Dedifferentiated amniotic fluid mesenchymal stem cell (primary cell): ENCODE data around the gene PLA2G4D.

Experiments used
- DNase-seq: peaks from one replicate; pipeline ENCODE4 v3.0.0-alpha.2; 2016; ENCODE audit errors: extremely low spot score

Gene PLA2G4D

DNA sequence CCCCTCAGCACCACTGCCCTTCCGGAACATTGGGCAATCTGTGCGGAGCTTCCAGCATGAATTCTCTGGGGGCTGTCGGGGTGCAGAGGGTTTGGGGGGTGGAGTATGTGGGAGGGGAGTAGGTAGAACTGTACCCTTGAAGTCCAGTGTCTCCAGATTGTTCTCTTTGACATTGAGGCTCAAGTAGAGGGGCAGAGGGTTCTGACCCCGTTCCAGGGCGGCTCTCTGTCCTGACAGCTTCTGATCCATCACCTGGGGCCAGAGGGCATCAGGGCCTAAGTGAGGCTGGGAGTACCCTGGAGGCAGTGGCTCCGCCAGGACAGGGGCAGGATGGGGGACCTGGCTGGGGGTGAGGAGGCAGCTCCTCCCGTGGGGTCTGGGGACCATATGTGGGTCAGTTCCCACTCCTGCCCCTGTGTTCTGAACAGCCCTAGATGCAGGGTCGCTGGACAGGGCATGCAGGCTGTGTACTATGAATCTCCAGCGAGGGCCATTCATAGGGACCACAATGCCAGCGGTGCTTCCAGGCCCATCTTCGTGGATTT lies 22.1 kb downstream of the PLA2G4D start:
- no peak for DNase-seq

DNA sequence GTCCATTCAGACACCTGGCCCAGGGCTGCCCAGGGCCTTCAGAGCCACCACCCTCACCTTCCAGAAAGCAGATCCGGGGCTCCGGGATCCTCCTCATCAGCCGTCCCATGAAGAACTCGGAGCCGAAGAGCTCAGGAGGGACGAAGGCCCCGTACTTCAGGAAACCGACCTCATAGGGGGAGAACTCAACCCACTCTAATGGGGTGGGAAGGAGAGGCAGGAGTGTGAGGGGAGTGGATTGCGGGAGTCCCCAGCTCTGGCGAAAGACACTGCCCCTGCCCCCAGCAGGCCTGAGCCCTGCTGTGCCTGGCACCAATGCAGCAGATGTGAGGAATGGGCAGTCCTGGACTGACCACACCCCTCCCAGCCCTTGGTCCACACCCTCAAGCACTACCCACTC lies 22.6 kb downstream of the PLA2G4D start:
- DNase-seq, result no peak

DNA sequence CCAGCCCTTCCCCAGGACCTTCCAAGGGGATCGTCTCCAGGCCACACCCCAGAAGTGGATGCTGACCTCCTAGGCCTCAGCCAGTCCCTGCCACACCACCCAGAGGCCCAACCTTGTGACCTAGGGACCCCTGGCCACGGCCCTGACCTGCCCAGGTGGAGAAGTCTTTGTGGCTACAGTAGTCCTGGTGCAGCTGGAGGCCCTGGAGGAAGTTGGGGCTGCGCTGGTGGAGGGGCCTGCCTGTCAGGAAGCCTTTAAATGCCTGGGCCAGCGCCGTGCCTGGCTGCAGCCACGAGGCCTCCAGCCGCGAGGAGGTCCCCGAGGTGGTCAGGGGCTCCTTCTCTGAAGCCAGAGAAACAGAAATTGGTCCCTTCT lies 23.4 kb downstream of the PLA2G4D start:
- no peak for DNase-seq

DNA sequence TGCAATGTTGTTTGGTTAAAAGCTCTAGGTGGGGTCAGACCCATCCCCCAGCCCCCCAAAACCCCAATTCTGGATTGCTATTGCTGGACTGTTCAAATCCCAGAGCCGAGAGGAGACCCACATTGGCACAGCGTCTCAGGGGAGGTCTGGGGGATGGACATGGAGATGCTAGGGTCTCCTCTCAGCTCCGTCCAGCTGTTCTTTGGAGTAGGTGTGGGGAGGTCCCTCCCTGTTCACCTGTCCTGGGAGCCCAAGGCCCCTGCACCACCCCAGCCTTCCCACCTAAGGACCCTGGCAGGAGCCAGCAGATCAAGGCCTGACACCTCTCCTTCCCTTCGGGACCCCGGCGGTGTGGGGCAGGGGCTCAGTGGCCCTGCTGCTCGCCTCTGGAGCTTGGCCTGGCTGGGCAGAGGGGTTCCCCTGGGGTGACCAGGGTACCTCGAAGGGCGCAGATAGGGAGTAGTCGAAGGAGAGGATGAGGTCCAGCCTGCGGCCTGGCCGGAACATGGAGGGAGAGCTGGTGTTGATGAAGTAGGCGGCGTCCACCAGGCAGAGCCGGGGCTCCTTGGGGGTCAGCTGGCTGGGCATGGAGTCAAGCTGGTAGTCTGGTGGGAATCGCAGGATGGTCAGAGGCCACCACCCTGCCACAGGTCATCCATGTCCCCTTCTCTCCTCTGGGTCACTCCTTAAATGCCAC lies 23.9 kb downstream of the PLA2G4D start:
- DNase-seq, result no peak

DNA sequence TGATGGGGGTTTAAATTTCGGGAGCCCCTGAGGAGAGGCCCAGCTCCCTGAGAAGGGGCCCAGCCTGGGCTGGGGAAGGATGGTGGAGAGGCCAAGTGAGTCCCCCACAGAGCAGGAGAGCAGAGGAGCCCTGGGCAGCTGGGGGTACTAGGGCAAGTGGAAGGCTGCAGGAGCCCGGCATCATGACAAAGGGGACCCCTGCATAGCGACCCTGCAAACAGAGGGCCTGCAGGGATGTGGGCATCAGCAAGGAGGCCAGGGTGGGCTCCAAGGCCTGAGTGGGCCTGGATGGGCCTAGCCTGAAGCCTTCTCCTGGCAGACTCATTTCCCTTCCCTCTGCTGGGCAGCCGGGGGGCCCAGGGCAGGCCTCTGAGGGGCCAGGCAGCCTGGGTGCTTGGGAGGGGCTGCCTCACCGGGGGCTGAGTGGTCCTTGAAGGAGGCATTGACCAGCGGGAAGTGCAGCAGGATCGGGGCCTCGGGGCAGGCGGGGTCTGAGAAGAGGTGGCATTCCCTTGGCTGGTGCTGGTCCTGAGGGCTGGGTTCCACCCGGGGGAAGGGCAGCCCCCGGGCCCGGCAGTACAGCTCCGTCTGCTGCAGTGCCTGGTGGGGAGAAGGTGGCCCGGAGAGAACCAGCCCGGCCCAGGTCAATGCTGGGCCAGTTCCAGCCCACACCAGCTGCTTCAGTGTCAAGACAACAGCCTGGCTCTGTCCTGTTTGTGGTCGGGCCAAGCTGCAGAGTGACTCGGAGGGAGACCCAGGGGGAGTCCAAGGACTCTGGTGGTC lies 24.7 kb downstream of the PLA2G4D start:
- no peak for DNase-seq

DNA sequence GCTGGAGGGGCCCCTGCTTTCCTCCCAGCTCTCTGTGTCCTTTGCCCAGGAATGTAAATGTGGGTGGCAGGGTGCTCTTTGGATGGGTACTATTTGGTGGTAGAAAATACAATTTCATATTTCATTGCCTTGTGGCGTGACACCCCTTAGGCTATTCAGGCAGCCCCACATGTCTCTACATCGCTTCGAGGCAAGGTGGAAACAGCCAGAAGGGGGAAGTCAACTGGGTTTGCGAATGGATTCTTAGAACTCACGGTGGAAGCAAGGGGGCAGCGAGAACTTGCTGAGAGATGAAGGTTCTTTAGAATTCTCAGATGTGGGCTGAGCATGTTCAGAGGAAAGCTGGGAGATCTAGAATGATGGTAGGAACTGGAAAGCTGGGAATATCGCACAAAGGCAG lies 25.3 kb downstream of the PLA2G4D start:
- DNase-seq, result no peak

DNA sequence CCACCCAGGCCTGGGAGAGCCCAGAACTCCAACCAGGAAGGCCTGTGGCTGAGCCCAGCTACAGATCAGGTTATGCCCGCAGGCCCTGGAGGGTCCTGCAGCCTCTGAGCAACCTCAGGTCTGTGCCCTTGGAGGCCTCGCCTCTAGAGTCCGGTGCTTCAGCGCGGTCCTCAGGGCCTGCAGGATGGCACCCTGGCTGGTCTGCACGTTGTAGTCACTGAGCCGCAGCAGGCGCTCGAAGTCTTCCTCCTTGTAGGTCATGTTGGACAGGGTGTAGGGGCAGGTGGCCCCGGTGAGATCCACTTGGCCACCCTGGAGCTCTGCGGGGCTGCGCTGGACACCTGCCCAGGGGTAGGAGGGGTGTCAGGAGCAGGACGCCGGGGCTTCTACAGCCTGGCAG lies 25.8 kb downstream of the PLA2G4D start:
- DNase-seq, result no peak

DNA sequence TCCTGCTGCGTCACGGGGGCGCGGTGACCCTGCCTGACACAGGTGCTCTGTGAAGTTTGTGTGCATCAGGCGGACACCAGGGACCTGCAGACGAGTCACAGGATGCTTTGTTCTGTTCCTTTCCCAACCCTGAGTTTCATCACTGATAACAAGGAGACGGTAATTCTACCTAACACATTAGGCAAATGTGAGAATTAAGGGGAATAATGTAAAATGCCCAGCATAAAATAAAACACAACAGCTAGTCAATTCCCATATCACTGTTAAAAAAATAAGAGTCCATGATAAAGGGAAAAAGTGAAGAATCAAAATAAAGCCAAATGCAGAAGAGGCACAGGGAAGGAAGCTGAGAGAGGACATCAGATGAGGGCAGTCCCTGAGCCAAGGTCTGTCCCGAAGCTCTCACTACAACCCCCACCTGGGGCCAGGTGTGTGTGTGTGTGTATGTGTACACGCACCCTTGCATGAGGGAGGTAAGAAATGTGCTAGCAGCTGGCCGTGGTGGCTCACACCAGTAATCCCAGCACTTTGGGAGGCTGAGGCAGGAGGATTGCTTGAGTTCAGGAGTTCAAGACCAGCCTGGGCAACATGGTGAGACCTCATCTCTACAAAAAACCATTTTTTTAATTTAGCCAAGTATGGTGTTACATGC lies 27.5 kb downstream of the PLA2G4D start:
- no peak for DNase-seq

DNA sequence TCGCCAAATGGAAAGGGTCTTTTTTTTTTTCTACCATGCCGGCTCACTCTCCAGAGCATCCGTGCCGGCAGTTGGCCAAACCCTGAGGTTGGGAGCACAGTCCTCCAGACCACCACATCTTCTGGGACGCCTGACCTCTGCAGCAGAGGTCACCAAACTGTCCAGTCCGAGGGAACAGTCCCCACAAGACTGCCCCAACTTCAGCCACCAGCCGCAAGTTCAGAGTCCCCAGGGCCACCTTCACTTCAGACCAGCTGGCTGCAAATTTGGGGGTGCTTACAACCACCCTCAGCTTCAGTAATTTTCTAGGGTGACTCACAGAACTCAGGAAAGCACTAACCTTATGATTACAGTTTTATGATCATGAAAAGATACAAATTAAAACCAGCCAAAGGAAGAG lies 28.9 kb downstream of the PLA2G4D start:
- no peak for DNase-seq

DNA sequence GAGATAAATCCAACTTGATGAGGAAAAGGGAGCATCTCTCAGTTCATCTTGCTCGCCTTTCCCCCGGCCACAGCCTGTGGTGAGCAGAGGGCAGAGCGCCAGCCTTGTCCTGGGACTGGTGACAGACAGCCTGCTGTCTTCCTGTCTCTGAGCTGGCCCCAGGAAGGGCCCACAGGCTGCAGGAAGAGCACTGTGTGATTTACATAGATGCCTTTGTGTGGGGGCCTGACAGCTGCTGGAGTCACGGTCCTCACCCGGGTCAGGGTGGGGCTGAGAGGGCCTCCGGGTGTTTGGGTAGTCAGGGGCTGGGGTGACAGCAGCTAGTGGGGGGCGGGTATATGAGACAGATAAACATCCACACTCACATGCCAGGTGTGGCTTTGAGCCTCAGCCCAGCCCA lies 29.3 kb downstream of the PLA2G4D start:
- DNase-seq, result no peak

DNA sequence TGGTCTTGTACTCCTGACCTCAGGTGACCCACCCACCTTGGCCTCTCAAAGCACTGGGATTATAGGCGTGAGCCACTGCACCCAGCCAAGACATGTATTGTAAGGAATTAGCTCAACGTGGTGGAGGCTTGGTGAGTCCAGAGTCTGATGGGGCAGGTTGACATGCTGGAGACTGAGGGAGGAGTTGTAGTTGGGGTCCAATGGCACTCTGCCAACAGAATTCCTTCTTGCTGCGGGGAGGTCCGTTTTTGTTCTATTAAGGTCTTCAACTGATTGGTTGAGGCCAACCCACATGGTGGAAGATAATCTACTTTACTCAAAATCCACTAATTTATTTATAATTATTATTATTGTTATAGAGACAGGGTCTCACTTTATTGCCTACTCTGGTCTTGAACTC lies 30.1 kb downstream of the PLA2G4D start:
- no peak for DNase-seq

DNA sequence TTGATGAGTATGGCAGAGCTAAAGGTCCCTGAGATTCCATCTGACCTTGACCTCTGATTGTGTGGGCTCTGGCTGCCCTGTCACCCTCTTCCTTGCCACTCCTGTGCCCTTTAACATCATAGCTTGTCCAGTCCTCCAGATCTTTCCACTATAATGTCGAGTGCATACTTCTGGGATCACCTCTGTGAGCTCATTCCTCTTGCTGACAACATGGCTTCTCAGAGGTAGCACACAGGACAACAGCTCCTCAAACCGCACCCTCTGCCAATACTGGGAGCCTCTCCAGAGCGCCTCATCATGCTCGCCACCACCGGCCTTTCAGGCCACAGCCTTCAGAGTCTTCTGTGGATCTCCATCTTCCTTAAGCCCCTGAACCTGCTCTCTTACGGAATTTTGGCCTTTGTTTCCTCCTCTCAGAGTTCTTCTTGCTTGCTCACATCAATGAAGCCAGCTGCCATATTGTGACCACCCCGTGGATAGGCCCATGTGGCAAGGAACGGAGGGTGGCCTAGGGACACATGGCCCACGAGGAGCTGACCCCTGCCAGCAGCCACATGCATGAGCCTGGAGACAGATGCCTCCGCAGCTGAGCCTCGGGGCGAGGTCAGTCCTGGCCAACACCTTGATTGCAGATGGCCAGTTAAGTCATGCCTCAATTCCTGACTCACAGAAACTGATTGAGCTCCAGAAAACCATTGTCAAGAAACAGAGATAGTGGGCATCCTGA lies 31.1 kb downstream of the PLA2G4D start:
- DNase-seq, result no peak

DNA sequence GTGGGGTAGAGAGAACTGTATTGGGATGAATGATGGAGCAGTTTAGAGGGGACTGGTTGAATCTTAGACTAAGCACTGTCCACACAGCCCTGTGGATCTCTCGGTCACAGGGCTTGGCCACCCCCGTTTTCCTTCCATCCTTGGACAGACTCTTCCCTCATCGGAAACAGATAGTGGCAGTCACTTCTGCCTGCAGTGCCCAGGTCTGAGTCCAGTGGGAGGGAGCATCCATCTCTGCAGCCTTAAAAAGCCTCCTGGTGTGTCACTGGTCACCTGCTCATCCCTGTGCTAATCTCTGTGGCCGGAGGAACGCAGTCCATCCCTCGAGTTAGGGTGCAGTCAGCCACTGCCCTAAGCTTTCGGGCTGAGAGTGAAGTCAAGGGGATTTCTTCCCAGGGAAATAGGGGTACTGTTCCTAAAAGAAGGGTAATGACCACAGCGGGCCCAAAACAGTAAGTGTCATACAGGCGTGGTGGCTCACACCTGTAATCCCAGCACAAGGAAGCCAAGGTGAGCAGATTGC lies 32.0 kb downstream of the PLA2G4D start:
- DNase-seq, result no peak

DNA sequence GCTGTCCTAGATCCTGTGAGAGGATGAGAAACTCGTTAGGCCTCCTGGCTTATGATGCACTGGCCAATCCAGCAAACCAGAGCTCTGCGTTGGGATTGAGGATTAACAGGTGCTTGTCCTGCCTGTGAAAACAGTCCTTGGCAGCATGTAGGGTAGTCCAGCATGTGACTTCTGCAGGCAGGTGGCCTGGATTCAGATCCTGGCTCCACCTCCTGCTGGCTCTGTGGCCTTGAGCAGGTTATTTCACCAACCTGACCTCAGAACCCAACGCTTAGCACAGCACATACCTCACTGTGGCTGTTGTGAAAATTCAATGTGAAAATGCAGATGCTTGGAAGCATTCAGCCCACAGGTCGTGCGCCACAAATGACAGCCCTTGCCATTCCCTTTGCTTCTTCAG lies 33.6 kb downstream of the PLA2G4D start:
- DNase-seq, result no peak

DNA sequence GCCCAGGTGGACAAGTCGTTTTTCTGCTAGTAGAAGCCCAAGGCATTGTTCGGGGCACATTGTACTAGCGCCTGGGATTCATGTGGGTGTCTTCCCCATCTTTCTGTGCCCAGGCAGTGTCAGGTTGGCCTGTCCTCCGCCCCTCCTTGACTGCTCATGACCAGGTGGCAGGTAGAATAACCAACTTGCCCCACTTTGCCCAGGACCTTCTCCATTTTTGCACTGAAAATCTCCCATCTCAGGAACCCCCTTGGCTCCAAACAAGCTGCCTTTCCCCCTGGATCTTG lies 33.9 kb downstream of the PLA2G4D start:
- DNase-seq, result no peak

DNA sequence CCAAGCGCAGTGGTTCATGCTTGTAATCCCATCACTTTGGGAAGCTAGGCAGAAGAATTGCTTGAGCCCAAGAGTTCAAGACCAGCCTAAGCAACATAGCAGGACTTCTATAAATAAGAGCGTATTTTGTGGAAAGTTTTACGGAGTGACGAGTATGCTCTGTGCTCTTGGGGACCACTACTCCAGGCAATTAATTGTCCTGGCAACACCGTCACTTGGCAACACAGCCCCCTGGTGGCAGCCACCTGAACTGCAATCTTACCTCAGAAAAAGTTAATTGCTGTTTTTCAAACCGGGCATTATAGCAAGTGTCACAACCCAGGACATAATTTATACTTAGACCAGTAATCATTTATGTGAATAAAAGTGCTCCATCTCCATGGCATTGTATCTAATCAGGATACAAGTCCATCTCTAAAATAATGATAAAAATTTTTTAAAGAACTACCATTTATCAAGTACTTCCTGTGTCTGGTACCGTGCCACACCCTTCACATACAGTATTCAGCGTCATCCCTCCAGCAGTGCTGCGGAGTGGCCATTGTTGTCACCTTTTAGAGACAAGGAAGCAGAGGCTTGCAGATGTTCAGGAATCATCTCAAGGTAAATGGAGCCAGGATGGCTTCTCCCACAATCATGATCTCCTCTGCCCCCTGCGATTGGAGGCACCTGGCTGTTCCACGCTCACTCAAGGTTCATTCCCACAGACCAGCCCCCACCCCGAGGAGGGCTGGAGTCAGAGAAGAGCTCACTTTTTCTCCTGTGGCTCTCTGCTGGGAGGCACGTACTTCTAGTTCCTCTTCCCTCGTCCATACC lies 34.5 kb downstream of the PLA2G4D start:
- DNase-seq, result no peak

DNA sequence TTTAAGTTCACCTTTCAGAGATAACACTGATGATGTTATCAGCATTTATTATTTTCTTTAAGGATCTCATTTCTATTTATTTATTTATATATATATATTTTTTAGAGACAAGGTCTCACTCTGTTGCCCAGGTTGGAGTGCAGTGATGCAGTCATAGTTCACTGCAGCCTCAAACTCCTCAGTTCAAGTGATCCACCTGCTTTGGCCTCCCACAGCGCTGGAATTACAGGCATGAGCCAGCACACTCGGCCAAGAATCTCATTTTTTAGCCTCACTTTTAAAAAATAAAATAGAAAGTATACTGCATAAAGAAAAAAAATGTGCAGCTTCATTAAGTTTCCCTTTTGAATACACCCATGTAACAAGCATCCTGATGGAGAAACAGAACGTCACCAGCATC lies 35.6 kb downstream of the PLA2G4D start:
- DNase-seq, result no peak

DNA sequence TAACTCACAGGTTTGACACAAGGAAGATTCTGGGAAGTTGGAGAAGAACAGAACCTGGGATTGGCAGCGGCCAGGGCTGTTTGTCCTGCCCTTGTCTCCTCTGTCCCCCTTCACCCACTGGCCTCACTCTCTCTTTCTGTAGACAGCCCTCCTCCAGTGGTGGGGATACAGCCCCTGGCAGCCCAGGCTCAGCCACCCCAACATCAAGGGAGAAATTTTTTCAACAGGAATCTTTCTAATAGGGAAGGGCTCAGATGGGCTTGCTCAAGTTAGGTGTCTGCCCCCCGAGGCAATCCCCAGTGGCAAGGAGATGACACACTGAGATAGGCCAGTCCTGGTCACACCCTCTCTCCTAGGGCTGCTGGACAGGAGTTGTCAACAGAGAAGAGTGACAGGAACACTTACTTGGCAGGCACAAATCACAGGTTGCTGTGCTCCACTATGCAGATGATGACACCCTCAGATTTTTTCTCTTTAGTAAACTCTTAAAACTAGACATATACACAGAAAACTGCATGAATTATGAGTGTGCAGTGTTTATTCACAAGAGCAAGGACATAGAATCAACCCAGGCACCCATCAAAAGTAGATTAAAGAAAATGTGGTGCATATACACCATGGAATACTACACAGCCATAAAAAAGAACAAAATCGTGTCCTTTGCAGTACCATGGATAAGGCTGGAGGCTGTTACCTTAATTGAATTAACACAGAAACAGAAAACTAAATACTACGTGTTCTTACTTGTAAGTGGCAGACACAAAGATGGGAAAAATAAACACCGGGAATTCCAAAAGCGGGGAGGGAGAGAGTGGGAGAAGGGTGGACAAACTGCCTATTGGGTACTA lies 36.3 kb downstream of the PLA2G4D start:
- DNase-seq, result no peak

DNA sequence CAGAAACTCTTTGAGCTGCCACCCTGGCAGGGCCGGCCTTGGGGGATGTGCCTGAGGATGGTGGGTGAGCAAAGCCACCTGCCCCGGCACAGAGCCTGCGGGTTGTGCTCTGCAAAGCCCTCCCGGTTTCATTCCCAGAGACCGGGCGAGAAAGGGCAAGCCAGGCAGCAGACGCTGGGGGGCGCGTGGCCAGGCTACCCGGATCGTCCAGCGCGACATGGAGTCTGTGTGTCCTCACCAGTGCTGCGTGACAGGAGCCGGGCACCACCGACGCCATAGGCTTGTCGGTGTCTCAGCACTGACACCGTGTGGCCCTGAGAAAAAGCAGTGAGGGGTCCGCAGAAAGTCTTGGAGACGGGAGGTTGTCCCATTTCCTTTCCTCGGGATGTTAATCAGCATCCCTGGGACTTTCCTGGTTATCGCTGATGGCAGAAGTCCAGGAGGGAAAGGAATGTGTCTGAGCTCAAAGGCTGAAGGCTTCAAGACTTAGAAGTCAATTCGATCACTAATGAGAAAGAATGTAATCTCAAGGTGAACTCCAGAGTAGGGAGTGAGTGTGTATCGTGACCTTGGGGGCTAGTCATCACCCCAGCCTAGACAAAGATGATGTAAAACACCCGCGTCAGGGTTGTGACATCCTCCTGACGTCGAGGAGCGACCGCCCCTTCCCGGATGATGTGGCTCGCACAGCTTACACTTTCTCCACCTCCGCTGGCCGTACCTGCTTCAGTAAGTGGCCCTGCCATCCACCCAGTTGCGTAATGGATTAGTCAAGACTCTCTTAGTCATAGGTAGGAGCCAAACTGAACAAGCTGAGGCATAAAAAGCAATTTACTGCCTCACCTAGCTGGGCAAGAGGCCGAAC lies 37.2 kb downstream of the PLA2G4D start:
- no peak for DNase-seq
